ENCODE results near the gene FANCC.

FANCC gene

GRCh38 chr9:95188459-95188858 is 129.1 kb downstream of the FANCC start:
- H3K4me3 ChIP-seq (ENCODE audit: low read length), result no peak overlapping the region
- DNase-seq (ENCODE audit: low read depth), result no peak
- TF ChIP-seq CTCF (IDR thresholded peaks at IDR 0.05; ENCODE audit: insufficient read depth, low read depth, low read length, missing control alignments), result no peak

- no peak for TF ChIP-seq CTCF (IDR thresholded peaks at IDR 0.05; ENCODE audit: insufficient read depth, low read depth, low read length, missing control alignments)
- no peak overlapping the region for H3K4me3 ChIP-seq (ENCODE audit: low read length)
- DNase-seq (ENCODE audit: low read depth), result no peak
Measured at GRCh38 chr9:95185956-95186355, 131.6 kb downstream of the FANCC start.

- H3K4me3 ChIP-seq (ENCODE audit: low read length), result no peak overlapping the region
- TF ChIP-seq CTCF (IDR thresholded peaks at IDR 0.05; ENCODE audit: insufficient read depth, low read depth, low read length, missing control alignments), result peak; percentile 26
- DNase-seq (ENCODE audit: low read depth), result no peak
Measured at GRCh38 chr9:95182854-95183563, 134.5 kb downstream of the FANCC start.

- no peak for DNase-seq (ENCODE audit: low read depth)
- no peak for TF ChIP-seq CTCF (IDR thresholded peaks at IDR 0.05; ENCODE audit: insufficient read depth, low read depth, low read length, missing control alignments)
- H3K4me3 ChIP-seq (ENCODE audit: low read length), result no peak overlapping the region
Measured at GRCh38 chr9:95181835-95182234, 135.7 kb downstream of the FANCC start.

- DNase-seq (ENCODE audit: low read depth), result no peak
- H3K4me3 ChIP-seq (ENCODE audit: low read length), result no peak overlapping the region
- TF ChIP-seq CTCF (IDR thresholded peaks at IDR 0.05; ENCODE audit: insufficient read depth, low read depth, low read length, missing control alignments), result peak; percentile 28
Measured at GRCh38 chr9:95181226-95181818, 136.2 kb downstream of the FANCC start.

GRCh38 chr9:95177617-95178016 is 139.9 kb downstream of the FANCC start:
- no peak for TF ChIP-seq CTCF (IDR thresholded peaks at IDR 0.05; ENCODE audit: insufficient read depth, low read depth, low read length, missing control alignments)
- no peak overlapping the region for H3K4me3 ChIP-seq (ENCODE audit: low read length)
- DNase-seq (ENCODE audit: low read depth), result no peak
